Thymus (tissue), 11 donors: ENCODE measurements around the gene TPR. TPM values are rescaled to one million over a fixed set of nuclear protein-coding genes. Genes with fewer than 3 reads are reported as not detected.

Experiments used
- DNase-seq, 9 donors: peaks; one replicate each; pipeline ENCODE4 v3.0.0-alpha.2; 2013; ENCODE audit warnings: low spot score in 9 of 9, low read depth in 6 of 9, missing footprints in 1 of 9
- H3K27ac ChIP-seq, 2 donors: one replicate each; pipeline ENCODE4 v1.5.1; 2013; ENCODE audit warnings: control low read depth in 1 of 2, low read depth in 1 of 2, low read length in 1 of 2, mild to moderate bottlenecking in 1 of 2, moderate library complexity in 1 of 2
- H3K27me3 ChIP-seq, 2 donors: one replicate each; pipeline ENCODE4 v1.5.1; 2013; ENCODE audit warnings: low read length in 1 of 2; ENCODE audit not compliant: control insufficient read depth in 2 of 2, insufficient read depth in 1 of 2
- H3K36me3 ChIP-seq, 2 donors: one replicate each; pipeline ENCODE4 v1.5.1; 2013; ENCODE audit warnings: low read length in 1 of 2, mild to moderate bottlenecking in 1 of 2, moderate library complexity in 1 of 2; ENCODE audit not compliant: control insufficient read depth in 2 of 2, insufficient read depth in 2 of 2
- H3K4me1 ChIP-seq, 2 donors: one replicate each; pipeline ENCODE4 v1.5.1; 2013; ENCODE audit warnings: low read length in 2 of 2; ENCODE audit not compliant: control insufficient read depth in 2 of 2, insufficient read depth in 2 of 2
- H3K4me3 ChIP-seq, 2 donors: one replicate each; pipeline ENCODE4 v1.5.1; 2013; ENCODE audit warnings: low read length in 2 of 2, control low read depth in 1 of 2, mild to moderate bottlenecking in 1 of 2
- H3K9me3 ChIP-seq, 2 donors: one replicate each; pipeline ENCODE4 v1.5.1; 2013; ENCODE audit warnings: low read length in 1 of 2, mild to moderate bottlenecking in 1 of 2; ENCODE audit not compliant: control insufficient read depth in 2 of 2, insufficient read depth in 1 of 2
- WGBS: extraction: QIAGEN DNeasy Blood & Tissue Kit; methylation state at CpG from one replicate; pipeline ENCODE4 v1.1.7; 2013; 5-methylcytosine and 5-hydroxymethylcytosine counted together
- polyA plus RNA-seq: library from polyadenylated mRNA; stranded (reverse); fragments of 200-250 nt; gene quantifications from one replicate; pipeline ENCODE4 v1.2.3, GENCODE V29; 2013
- total RNA-seq: library from RNA; stranded (reverse); fragments of 120-200 nt; gene quantifications from one replicate; pipeline ENCODE4 v1.2.4, GENCODE V29; 2013
- donor health status: healthy.

TPR gene
- total and polyA plus RNA-seq, 2 donors, result 38.4 to 74.2 TPM

GRCh38 chr1:186301448-186301847 lies 73.6 kb downstream of the TPR start:
- Histone ChIP-seq H3K36me3 (no peaks in the 10 kb centered on the region), H3K4me1 (peaks cover 13 to 53% of the 10 kb centered on the region in 2 donors), H3K27me3 (no peaks in the 10 kb centered on the region), H3K9me3 (no peaks in the 10 kb centered on the region), H3K4me3 (no peak overlapping the region), H3K27ac (no peak overlapping the region)
- 77% methylated on average over 7 of the region's 7 CpGs for WGBS
- no peak for DNase-seq

GRCh38 chr1:186300056-186300455 lies 75.0 kb downstream of the TPR start:
- 61% methylated on average over 6 of the region's 6 CpGs for WGBS
- no peaks in the 10 kb centered on the region for H3K36me3 ChIP-seq

GRCh38 chr1:186299570-186299969 lies 75.5 kb downstream of the TPR start:
- Histone ChIP-seq H3K27me3 (no peaks in the 10 kb centered on the region), H3K27ac (peak overlapping the region in 1 of 2 donors; percentile 76), H3K36me3 (no peaks in the 10 kb centered on the region), H3K9me3 (no peaks in the 10 kb centered on the region), H3K4me1 (peaks cover 11 to 41% of the 10 kb centered on the region in 2 donors), H3K4me3 (no peak overlapping the region)
- WGBS, result 90% methylated on average over 2 of the region's 2 CpGs
- no peak for DNase-seq

More at GRCh38 chr1:186300056-186300455, 75.0 kb downstream of the TPR start:
- no peaks in the 10 kb centered on the region for H3K9me3 ChIP-seq
- H3K4me3 ChIP-seq, result no peak overlapping the region
- peaks cover 11 to 45% of the 10 kb centered on the region in 2 donors for H3K4me1 ChIP-seq
- peak overlapping the region in 1 of 2 donors; percentile 76 for H3K27ac ChIP-seq
- no peaks in the 10 kb centered on the region for H3K27me3 ChIP-seq
- DNase-seq, result peak in 4 of 9 donors; percentile 49 to 71 (median 52)

GRCh38 chr1:186298851-186299250 lies 76.2 kb downstream of the TPR start:
- whole genome bisulfite sequencing, result 97% methylated on average over 1 of the region's 1 CpG

GRCh38 chr1:186297439-186298045 lies 77.5 kb downstream of the TPR start:
- H3K27ac ChIP-seq, result no peak overlapping the region
- WGBS, result 89% methylated on average over 3 of the region's 3 CpGs
- H3K4me1 ChIP-seq, result peaks cover 7 to 29% of the 10 kb centered on the region in 2 donors
- no peaks in the 10 kb centered on the region for H3K27me3 ChIP-seq
- H3K36me3 ChIP-seq, result no peaks in the 10 kb centered on the region
- no peaks in the 10 kb centered on the region for H3K9me3 ChIP-seq
- H3K4me3 ChIP-seq, result no peak overlapping the region
- no peak for DNase-seq

More at GRCh38 chr1:186298851-186299250, 76.2 kb downstream of the TPR start:
- Histone ChIP-seq H3K4me1 (peaks cover 11 to 40% of the 10 kb centered on the region in 2 donors), H3K27me3 (no peaks in the 10 kb centered on the region), H3K4me3 (no peak overlapping the region), H3K27ac (no peak overlapping the region), H3K9me3 (no peaks in the 10 kb centered on the region), H3K36me3 (no peaks in the 10 kb centered on the region)
- DNase-seq, result no peak

- Histone ChIP-seq H3K4me1 (peaks cover 7 to 16% of the 10 kb centered on the region in 2 donors), H3K36me3 (no peaks in the 10 kb centered on the region), H3K4me3 (no peak within 1 kb of the TSS), H3K27me3 (no peaks in the 10 kb centered on the region), H3K9me3 (no peaks in the 10 kb centered on the region), H3K27ac (no peak within 1 kb of the TSS)
- DNase-seq, result no peak
- WGBS, result 94% methylated on average over 3 of the region's 3 CpGs
These were observed 79.1 kb downstream of the TPR start, which contains the start of gene PRG4 for GRCh38 chr1:186295980-186296379. Gene PRG4, plus strand, starts transcription at chr1:186296279.

- no peaks in the 10 kb centered on the region for H3K9me3 ChIP-seq
- H3K36me3 ChIP-seq, result no peaks in the 10 kb centered on the region
- H3K27me3 ChIP-seq, result no peaks in the 10 kb centered on the region
- WGBS, result 86% methylated on average over 1 of the region's 1 CpG
- peaks cover 1 to 4% of the 10 kb centered on the region in 2 donors for H3K4me1 ChIP-seq
- no peak for DNase-seq
- H3K4me3 ChIP-seq, result no peak overlapping the region
- no peak overlapping the region for H3K27ac ChIP-seq
These were observed 82.2 kb downstream of the TPR start for GRCh38 chr1:186292875-186293274.

GRCh38 chr1:186291271-186291670 lies 83.8 kb downstream of the TPR start:
- Histone ChIP-seq H3K27me3 (no peaks in the 10 kb centered on the region), H3K4me1 (peaks cover 0 to 4% of the 10 kb centered on the region in 2 donors), H3K9me3 (no peaks in the 10 kb centered on the region), H3K27ac (no peak overlapping the region), H3K36me3 (no peaks in the 10 kb centered on the region), H3K4me3 (no peak overlapping the region)
- no peak for DNase-seq
- 89% methylated on average over 2 of the region's 2 CpGs for WGBS

GRCh38 chr1:186289943-186290545 lies 85.0 kb downstream of the TPR start:
- Histone ChIP-seq H3K4me3 (no peak overlapping the region), H3K36me3 (no peaks in the 10 kb centered on the region), H3K9me3 (no peaks in the 10 kb centered on the region), H3K27me3 (no peaks in the 10 kb centered on the region), H3K27ac (no peak overlapping the region), H3K4me1 (peaks cover 0 to 4% of the 10 kb centered on the region in 2 donors)
- no peak for DNase-seq
- 94% methylated on average over 4 of the region's 4 CpGs for WGBS
